CD4-positive, alpha-beta memory T cell (primary cell): ENCODE measurements around the gene INCENP. TPM values are rescaled to one million over a fixed set of nuclear protein-coding genes. Genes with fewer than 3 reads are reported as not detected.
"Not testable (repeated sequence)": the region's sequence is repeated elsewhere in the genome, so short reads cannot be mapped to it uniquely, and the experiment has no call there.

ENCODE experiments used
- CTCF ChIA-PET: fragments of 350-600 bp; sonication (Branson Sonifier 250); formaldehyde crosslinking; loops from one replicate; lab custom pipeline; 2021; ENCODE audit warnings: inconsistent platforms; ENCODE audit not compliant: partially characterized antibody; lab: Charles Lee
- POLR2A ChIA-PET: fragments of 350-600 bp; sonication (Branson Sonifier 250); formaldehyde crosslinking; loops from one replicate; lab custom pipeline; 2021; ENCODE audit not compliant: partially characterized antibody; lab: Charles Lee
- DNase-seq, 5 donors: peaks; one replicate each; pipeline versions ENCODE4 v3.0.0 to v3.0.0-alpha.2; 2020 to 2022; ENCODE audit warnings: mixed read lengths in 1 of 5
- H3K27ac ChIP-seq: one replicate; pipeline ENCODE4 v1.7.0; 2013; ENCODE audit warnings: low read depth, low read length
- H3K27me3 ChIP-seq: 2 replicates; pipeline ENCODE4 v1.7.0; 2013; ENCODE audit warnings: mild to moderate bottlenecking, low read length, moderate library complexity; ENCODE audit not compliant: insufficient read depth
- H3K36me3 ChIP-seq: 2 replicates; pipeline ENCODE4 v1.7.0; 2013; ENCODE audit warnings: mild to moderate bottlenecking, low read length, moderate library complexity; ENCODE audit not compliant: insufficient read depth
- H3K4me1 ChIP-seq: 2 replicates; pipeline ENCODE4 v1.7.0; 2013; ENCODE audit warnings: mild to moderate bottlenecking, low read length, moderate library complexity; ENCODE audit not compliant: insufficient read depth
- H3K4me3 ChIP-seq, 2 donors: one replicate each; pipeline ENCODE4 v1.7.0; 2013; ENCODE audit warnings: low read length in 2 of 2, mild to moderate bottlenecking in 1 of 2
- H3K9me3 ChIP-seq, 2 donors: one replicate each; pipeline ENCODE4 v1.7.0; 2013; ENCODE audit warnings: low read length in 2 of 2, control low read depth in 1 of 2; ENCODE audit not compliant: control insufficient read depth in 1 of 2
- H3K27ac Mint-ChIP-seq, 7 donors: one replicate each; pipeline ENCODE4 v1.8.0; 2020 to 2021; ENCODE audit warnings: mixed read lengths in 7 of 7, mild to moderate bottlenecking in 6 of 7, inconsistent platforms in 3 of 7, moderate library complexity in 3 of 7
- H3K27me3 Mint-ChIP-seq, 2 donors: one replicate each; pipeline ENCODE4 v1.8.0; 2020 to 2021; ENCODE audit warnings: mixed read lengths in 2 of 2
- H3K36me3 Mint-ChIP-seq, 2 donors: one replicate each; pipeline ENCODE4 v1.8.0; 2020 to 2021; ENCODE audit warnings: mixed read lengths in 2 of 2, inconsistent platforms in 1 of 2, mild to moderate bottlenecking in 1 of 2
- H3K4me1 Mint-ChIP-seq, 4 donors: one replicate each; pipeline ENCODE4 v1.8.0; 2020 to 2021; ENCODE audit warnings: mixed read lengths in 4 of 4, mild to moderate bottlenecking in 1 of 4
- H3K4me3 Mint-ChIP-seq, 8 donors: one replicate each; pipeline ENCODE4 v1.8.0; 2020 to 2021; ENCODE audit warnings: mixed read lengths in 8 of 8, mild to moderate bottlenecking in 7 of 8, moderate library complexity in 6 of 8, inconsistent platforms in 3 of 8
- H3K9me3 Mint-ChIP-seq, 8 donors: one replicate each; pipeline ENCODE4 v1.8.0; 2020 to 2021; ENCODE audit warnings: mixed read lengths in 8 of 8, mild to moderate bottlenecking in 5 of 8, inconsistent platforms in 3 of 8, moderate library complexity in 1 of 8
- intact Hi-C: fragments of 100-400 bp; cut with micrococcal nuclease; formaldehyde crosslinking; loops from one replicate; pipeline ENCODE4 v1.15.1; 2023
- polyA plus RNA-seq, 2 donors: library from polyadenylated mRNA; unstranded; fragments of 300-500 nt; fragmentation: Illumina TruSeq; gene quantifications; one replicate each; pipeline ENCODE4 v1.2.3, GENCODE V29; 2021
- total RNA-seq, 2 experiments: library from RNA; stranded (reverse); gene quantifications; one replicate each; pipeline ENCODE4 v1.2.3, GENCODE V29; 2021

Gene INCENP
- total and polyA plus RNA-seq, 4 experiments from 2014 or later: 2.7 to 32.1 (median 28.4) TPM; not detected in 1

- Histone ChIP-seq H3K4me1 (no peaks in the 10 kb centered on the region), H3K36me3 (no peaks in the 10 kb centered on the region), H3K4me3 (no peak overlapping the region), H3K27me3 (peaks cover 4% of the 10 kb centered on the region), H3K9me3 (no peaks in the 10 kb centered on the region), H3K27ac (no peak overlapping the region)
- Mint-ChIP-seq H3K9me3 (peaks cover 0 to 6% (median 2%) of the 10 kb centered on the region in 8 donors), H3K4me3 (no peak overlapping the region), H3K27ac (no peak overlapping the region), H3K36me3 (no peaks in the 10 kb centered on the region), H3K27me3 (peaks cover 33 to 36% of the 10 kb centered on the region in 2 donors), H3K4me1 (no peaks in the 10 kb centered on the region)
- no peak for DNase-seq
- ChIA-PET POLR2A (no interaction called here), CTCF (no interaction called here)
- intact Hi-C loops: no loop called here
These were observed 62.4 kb downstream of the INCENP start for GRCh38 chr11:62186195-62186594.

GRCh38 chr11:62190011-62190410 lies 66.2 kb downstream of the INCENP start, which contains the start of gene SCGB1D1:
Gene SCGB1D1 (plus strand): TSS chr11:62190216. CDS start chr11:62190285, 69 bp downstream.
- intact Hi-C loops: no loop called here
- H3K36me3 Mint-ChIP-seq: no peaks in the 10 kb centered on the region
- H3K4me3 Mint-ChIP-seq: no peak within 1 kb of the TSS
- H3K4me1 Mint-ChIP-seq: no peaks in the 10 kb centered on the region
- H3K27me3 Mint-ChIP-seq: peaks cover 43 to 44% of the 10 kb centered on the region in 2 donors
- H3K4me3 ChIP-seq: no peak within 1 kb of the TSS
- H3K27me3 ChIP-seq: peaks cover 5% of the 10 kb centered on the region
- DNase-seq: no peak
- no peaks in the 10 kb centered on the region for H3K9me3 ChIP-seq
- no peak within 1 kb of the TSS for H3K27ac Mint-ChIP-seq
- CTCF ChIA-PET: interaction anchor here (1.2 kb wide), 1 partner anchor 10 kb away, joined by 3 read pairs; no protein-coding TSS in a partner anchor
- H3K36me3 ChIP-seq: no peaks in the 10 kb centered on the region
- POLR2A ChIA-PET: no interaction called here
- no peak within 1 kb of the TSS for H3K27ac ChIP-seq
- H3K4me1 ChIP-seq: no peaks in the 10 kb centered on the region
- H3K9me3 Mint-ChIP-seq: peaks cover 0 to 4% (median 0%) of the 10 kb centered on the region in 8 donors

DNA sequence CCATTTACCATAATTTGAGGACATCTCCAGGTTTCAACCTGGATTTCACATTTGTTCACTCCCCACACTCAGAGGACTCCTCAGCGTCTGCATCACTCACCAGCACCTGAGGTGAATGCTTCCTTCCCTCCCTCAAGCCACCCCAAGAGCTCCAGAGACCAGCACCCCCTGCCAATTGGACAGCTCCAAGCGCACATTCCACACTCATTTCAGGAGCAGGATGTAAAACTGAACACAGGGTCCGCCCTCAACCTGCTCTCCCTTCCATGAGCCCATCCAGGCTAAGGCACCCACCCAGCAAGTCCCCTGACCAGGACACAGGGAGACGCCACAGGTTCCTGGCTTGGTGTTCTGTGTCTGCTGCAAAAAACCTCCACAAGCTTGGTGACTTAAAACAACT lies 70.1 kb downstream of the INCENP start:
- peaks cover 46 to 52% of the 10 kb centered on the region in 2 donors for H3K27me3 Mint-ChIP-seq
- intact Hi-C loops: no loop called here
- no peak overlapping the region for H3K27ac Mint-ChIP-seq
- peaks cover 0 to 2% (median 0%) of the 10 kb centered on the region in 8 donors for H3K9me3 Mint-ChIP-seq
- DNase-seq: no peak
- no peak overlapping the region for H3K27ac ChIP-seq
- POLR2A ChIA-PET: no interaction called here
- no peaks in the 10 kb centered on the region for H3K4me1 ChIP-seq
- H3K4me3 ChIP-seq: no peak overlapping the region
- H3K27me3 ChIP-seq: peaks cover 5% of the 10 kb centered on the region
- H3K4me1 Mint-ChIP-seq: no peaks in the 10 kb centered on the region
- no peaks in the 10 kb centered on the region for H3K36me3 Mint-ChIP-seq
- no peak overlapping the region for H3K4me3 Mint-ChIP-seq
- CTCF ChIA-PET: no interaction called here
- no peaks in the 10 kb centered on the region for H3K9me3 ChIP-seq
- no peaks in the 10 kb centered on the region for H3K36me3 ChIP-seq

DNA sequence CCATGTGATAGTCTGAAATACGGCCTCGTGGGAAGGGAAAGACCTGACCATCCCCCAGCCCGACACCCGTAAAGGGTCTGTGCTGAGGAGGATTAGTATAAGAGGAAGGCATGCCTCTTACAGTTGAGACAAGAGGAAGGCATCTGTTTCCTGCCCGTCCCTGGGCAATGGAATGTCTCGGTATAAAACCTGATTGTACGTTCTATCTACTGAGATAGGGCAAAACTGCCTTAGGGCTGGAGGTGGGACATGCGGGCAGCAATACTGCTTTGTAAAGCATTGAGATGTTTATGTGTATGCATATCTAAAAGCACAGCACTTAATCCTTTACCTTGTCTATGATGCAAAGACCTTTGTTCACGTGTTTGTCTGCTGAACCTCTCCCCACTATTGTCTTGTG lies 71.2 kb downstream of the INCENP start:
- H3K27me3 ChIP-seq, H3K4me3 Mint-ChIP-seq, H3K4me1 Mint-ChIP-seq, H3K9me3 Mint-ChIP-seq, DNase-seq, H3K27ac Mint-ChIP-seq, H3K4me1 ChIP-seq, H3K4me3 ChIP-seq, H3K9me3 ChIP-seq, intact Hi-C loops, H3K27ac ChIP-seq, H3K36me3 ChIP-seq, CTCF ChIA-PET, POLR2A ChIA-PET, H3K36me3 Mint-ChIP-seq: not testable (repeated sequence)
- peaks cover 41 to 50% of the 10 kb centered on the region in 2 donors for H3K27me3 Mint-ChIP-seq

DNA sequence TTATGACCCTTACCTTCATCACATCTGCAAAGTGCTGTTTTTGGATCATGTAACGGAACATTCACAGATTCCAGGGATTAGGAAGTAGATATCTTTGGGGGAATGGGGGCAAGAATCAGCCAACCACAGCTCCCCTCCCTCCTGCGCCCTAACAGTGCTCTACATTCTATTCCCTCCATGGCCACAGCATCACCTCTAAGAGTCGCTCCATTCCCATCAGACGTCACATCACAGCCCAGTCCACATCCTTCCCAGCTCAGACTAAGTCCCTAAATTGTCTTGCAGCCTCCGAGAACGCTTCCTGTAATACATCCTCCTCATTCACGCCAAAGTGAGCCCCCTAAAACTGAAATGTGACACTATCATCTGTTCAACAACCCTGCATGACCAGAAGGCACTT lies 72.1 kb downstream of the INCENP start:
- Mint-ChIP-seq H3K36me3 (no peaks in the 10 kb centered on the region), H3K4me3 (no peak overlapping the region), H3K27ac (no peak overlapping the region), H3K9me3 (peaks cover 0 to 2% (median 0%) of the 10 kb centered on the region in 8 donors), H3K27me3 (peaks cover 38 to 46% of the 10 kb centered on the region in 2 donors), H3K4me1 (no peaks in the 10 kb centered on the region)
- H3K9me3 ChIP-seq: no peaks in the 10 kb centered on the region
- ChIA-PET POLR2A (no interaction called here), CTCF (no interaction called here)
- H3K36me3 ChIP-seq: no peaks in the 10 kb centered on the region
- DNase-seq: no peak
- intact Hi-C loops: no loop called here
- no peak overlapping the region for H3K27ac ChIP-seq
- peaks cover 3% of the 10 kb centered on the region for H3K27me3 ChIP-seq
- H3K4me1 ChIP-seq: no peaks in the 10 kb centered on the region
- no peak overlapping the region for H3K4me3 ChIP-seq

DNA sequence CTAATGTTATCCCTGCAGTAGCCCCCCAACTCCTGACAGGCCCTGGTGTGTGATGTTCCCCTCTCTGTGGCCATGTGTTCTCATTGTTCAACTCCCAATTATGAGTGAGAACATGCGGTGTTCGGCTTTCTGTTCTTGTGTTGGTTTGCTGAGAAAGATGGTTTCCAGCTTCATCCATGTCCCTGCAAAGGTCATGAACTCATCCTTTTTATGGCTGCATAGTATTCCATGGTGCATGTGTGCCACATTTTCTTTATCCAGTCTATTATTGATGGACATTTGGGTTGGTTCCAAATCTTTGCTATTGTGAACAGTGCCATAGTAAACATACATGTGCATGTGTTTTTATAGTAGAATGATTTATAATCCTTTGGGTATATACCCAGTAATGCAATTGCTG lies 73.6 kb downstream of the INCENP start:
- H3K27ac Mint-ChIP-seq, H3K36me3 Mint-ChIP-seq, H3K9me3 ChIP-seq, H3K36me3 ChIP-seq, H3K4me3 ChIP-seq, H3K4me1 Mint-ChIP-seq, H3K27ac ChIP-seq, H3K4me3 Mint-ChIP-seq, H3K27me3 ChIP-seq, DNase-seq, CTCF ChIA-PET, H3K9me3 Mint-ChIP-seq, POLR2A ChIA-PET, H3K4me1 ChIP-seq, intact Hi-C loops: not testable (repeated sequence)
- peaks cover 40 to 52% of the 10 kb centered on the region in 2 donors for H3K27me3 Mint-ChIP-seq

- POLR2A ChIA-PET: no interaction called here
These were observed 77.6 kb downstream of the INCENP start for GRCh38 chr11:62201376-62201775.

More at GRCh38 chr11:62201376-62201775, 77.6 kb downstream of the INCENP start:
- no peaks in the 10 kb centered on the region for H3K4me1 Mint-ChIP-seq
- intact Hi-C loops: no loop called here
- H3K4me3 ChIP-seq: no peak overlapping the region
- no peaks in the 10 kb centered on the region for H3K4me1 ChIP-seq
- no peak for DNase-seq
- no peaks in the 10 kb centered on the region for H3K36me3 ChIP-seq
- peaks cover 27 to 33% of the 10 kb centered on the region in 2 donors for H3K27me3 Mint-ChIP-seq
- H3K36me3 Mint-ChIP-seq: no peaks in the 10 kb centered on the region
- no peak overlapping the region for H3K27ac ChIP-seq
- no peaks in the 10 kb centered on the region for H3K27me3 ChIP-seq
- no peak overlapping the region for H3K27ac Mint-ChIP-seq
- CTCF ChIA-PET: no interaction called here
- peaks cover 0 to 2% (median 0%) of the 10 kb centered on the region in 8 donors for H3K9me3 Mint-ChIP-seq
- H3K9me3 ChIP-seq: no peaks in the 10 kb centered on the region
- no peak overlapping the region for H3K4me3 Mint-ChIP-seq
